GM12864 (cell line): Measurements from ENCODE around the gene CRYAA.

Experiments used
- DNase-seq: peaks from one replicate; pipeline ENCODE4 v3.0.0-alpha.2; 2011; ENCODE audit warnings: low read depth
- H3K4me3 ChIP-seq: 2 replicates; pipeline ENCODE4 v1.5.1; 2011; ENCODE audit warnings: mild to moderate bottlenecking, low read depth, low read length, control low read depth
- CTCF ChIP-seq: IDR thresholded peaks from 2 replicates; pipeline ENCODE4 v1.5.1; 2011; ENCODE audit warnings: low read depth, mild to moderate bottlenecking, moderate library complexity, low read length, control low read depth, inconsistent platforms; ENCODE audit errors: missing control alignments

CRYAA gene

GRCh38 chr21:43204638-43205037 is 35.8 kb downstream of the CRYAA start:
- no peak overlapping the region for H3K4me3 ChIP-seq
- no peak for TF ChIP-seq CTCF
- no peak for DNase-seq

DNA sequence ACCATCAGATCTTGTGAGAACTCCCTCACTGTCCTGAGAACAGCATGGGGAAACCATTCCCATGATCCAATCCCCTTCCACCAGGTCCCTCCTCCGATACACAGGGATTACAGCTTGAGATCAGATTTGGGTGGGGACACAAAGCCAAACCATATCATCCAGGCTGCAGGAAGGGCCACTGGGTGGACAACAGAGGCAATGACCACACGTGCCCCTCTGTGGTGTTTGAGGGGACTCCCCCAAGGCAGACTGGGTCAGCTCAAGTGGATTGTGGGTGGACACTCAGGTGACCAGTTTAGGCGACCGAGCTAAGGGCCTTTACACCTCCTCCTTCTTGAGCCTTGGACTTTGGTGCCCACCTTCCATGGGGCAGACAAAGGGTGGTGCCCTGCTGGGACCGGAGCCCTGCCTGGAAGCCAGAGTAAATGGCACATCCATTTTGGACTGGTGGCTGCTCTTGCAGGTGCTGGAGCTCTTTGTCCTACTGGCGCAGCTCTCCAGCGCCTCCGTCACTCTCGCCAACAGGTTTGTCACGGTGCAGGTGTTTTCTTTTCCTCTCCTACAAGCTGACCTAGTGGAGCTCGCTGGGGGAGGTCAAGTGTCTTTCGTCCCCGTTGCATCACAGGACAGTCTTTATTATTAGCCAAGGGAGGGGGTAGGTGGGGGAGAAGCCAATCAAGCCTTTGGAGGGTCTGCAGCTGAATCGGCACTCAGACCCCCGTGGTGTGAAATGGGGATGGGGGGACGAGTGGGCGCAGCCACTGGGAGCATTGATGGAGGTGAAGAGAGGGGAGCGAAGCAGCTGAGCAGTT is 37.6 kb downstream of the CRYAA start:
- no peak for TF ChIP-seq CTCF
- no peak for DNase-seq

DNA sequence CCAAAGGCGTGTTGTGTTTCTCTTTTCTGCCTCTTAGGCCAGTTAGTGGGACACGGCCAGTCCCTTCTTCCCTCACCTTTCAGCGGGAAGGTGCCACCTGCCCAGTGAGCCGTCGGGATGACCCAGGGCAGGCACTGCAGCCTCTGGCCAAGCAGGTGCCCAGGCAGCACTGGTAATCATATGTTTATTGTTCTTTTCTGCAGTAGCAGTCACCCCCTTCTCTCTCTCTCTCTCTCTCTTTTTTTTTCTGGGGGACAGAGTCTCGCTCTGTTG is 38.2 kb downstream of the CRYAA start:
- no peak for TF ChIP-seq CTCF
- DNase-seq, result no peak
- no peak overlapping the region for H3K4me3 ChIP-seq

More for the DNA sequence above, 37.6 kb downstream of the CRYAA start:
- no peak overlapping the region for H3K4me3 ChIP-seq

- no peak for DNase-seq
- H3K4me3 ChIP-seq, result no peak overlapping the region
- no peak for TF ChIP-seq CTCF
Observed at GRCh38 chr21:43207868-43208267, 39.1 kb downstream of the CRYAA start.

- no peak for TF ChIP-seq CTCF
- H3K4me3 ChIP-seq, result no peak overlapping the region
- no peak for DNase-seq
Observed at GRCh38 chr21:43208561-43209332, 39.9 kb downstream of the CRYAA start.

GRCh38 chr21:43209575-43210453 is 41.0 kb downstream of the CRYAA start:
- no peak for DNase-seq
- TF ChIP-seq CTCF, result no peak
- H3K4me3 ChIP-seq, result no peak overlapping the region
